Measurements from ENCODE around the gene SH3PXD2A. TPM values are rescaled to one million over a fixed set of nuclear protein-coding genes. Genes with fewer than 3 reads are reported as not detected.
A peak's percentile ranks its signal among the peaks of the same experiment; 100 is the strongest.

Gene SH3PXD2A
- total RNA-seq, 1 experiment from 2014 or later: 0.82 TPM

GRCh38 chr10:103795634-103796270 is 59.6 kb downstream of the SH3PXD2A start:
- no peak for DNase-seq (ENCODE audit: extremely low read depth, low read depth)

GRCh38 chr10:103794996-103795395 is 60.4 kb downstream of the SH3PXD2A start:
- no peak for DNase-seq (ENCODE audit: extremely low read depth, low read depth)

- DNase-seq (ENCODE audit: extremely low read depth, low read depth): no peak
These were observed 61.2 kb downstream of the SH3PXD2A start for GRCh38 chr10:103793920-103794883.

- no peak for DNase-seq (ENCODE audit: extremely low read depth, low read depth)
These were observed 61.9 kb downstream of the SH3PXD2A start for GRCh38 chr10:103793429-103793828.

GRCh38 chr10:103792547-103792946 is 62.8 kb downstream of the SH3PXD2A start:
- DNase-seq (ENCODE audit: extremely low read depth, low read depth): no peak

GRCh38 chr10:103791858-103792257 is 63.5 kb downstream of the SH3PXD2A start:
- DNase-seq (ENCODE audit: extremely low read depth, low read depth): no peak

- no peak for DNase-seq (ENCODE audit: extremely low read depth, low read depth)
These were observed 64.1 kb downstream of the SH3PXD2A start for GRCh38 chr10:103791291-103791690.

GRCh38 chr10:103790580-103790979 is 64.8 kb downstream of the SH3PXD2A start:
- no peak for DNase-seq (ENCODE audit: extremely low read depth, low read depth)

- no peak for DNase-seq (ENCODE audit: extremely low read depth, low read depth)
These were observed 65.6 kb downstream of the SH3PXD2A start for GRCh38 chr10:103789771-103790201.

GRCh38 chr10:103789161-103789560 is 66.2 kb downstream of the SH3PXD2A start:
- no peak for DNase-seq (ENCODE audit: extremely low read depth, low read depth)

GRCh38 chr10:103787331-103787730 is 68.0 kb downstream of the SH3PXD2A start:
- no peak for DNase-seq (ENCODE audit: extremely low read depth, low read depth)

- no peak for DNase-seq (ENCODE audit: extremely low read depth, low read depth)
These were observed 69.4 kb downstream of the SH3PXD2A start for GRCh38 chr10:103786020-103786419.

GRCh38 chr10:103784723-103785418 is 70.5 kb downstream of the SH3PXD2A start:
- no peak for DNase-seq (ENCODE audit: extremely low read depth, low read depth)

- no peak for DNase-seq (ENCODE audit: extremely low read depth, low read depth)
These were observed 71.3 kb downstream of the SH3PXD2A start for GRCh38 chr10:103784089-103784488.

GRCh38 chr10:103783681-103784080 is 71.7 kb downstream of the SH3PXD2A start:
- no peak for DNase-seq (ENCODE audit: extremely low read depth, low read depth)

- peak; percentile 24 for DNase-seq (ENCODE audit: extremely low read depth, low read depth)
These were observed 73.9 kb downstream of the SH3PXD2A start for GRCh38 chr10:103781329-103782061.

GRCh38 chr10:103780242-103781149 is 74.9 kb downstream of the SH3PXD2A start:
- DNase-seq (ENCODE audit: extremely low read depth, low read depth): no peak

GRCh38 chr10:103778358-103779139 is 76.8 kb downstream of the SH3PXD2A start:
- no peak for DNase-seq (ENCODE audit: extremely low read depth, low read depth)

Data from NCI-H460 (cell line).